MM.1S (cell line): ENCODE results near the gene TOE1.

Experiments used
- CTCF ChIP-seq: fragments of 300-600 bp; sonication (generic); IDR thresholded peaks from 2 replicates; pipeline ENCODE4 v1.5.1; 2016; ENCODE audit warnings: antibody characterized with exemption, low read length, mixed read lengths
- EZH2 ChIP-seq: fragments of 300-600 bp; sonication (generic); optimal IDR thresholded peaks from 2 replicates; pipeline ENCODE3; 2017; ENCODE audit warnings: low read depth, mild to moderate bottlenecking, antibody characterized with exemption, low read length, mixed read lengths

GRCh38 chr1:45317166-45317565 is 22.8 kb upstream of the TOE1 start:
- TF ChIP-seq CTCF, result no peak
- no peak for TF ChIP-seq EZH2
